Keratinocyte (primary cell): ENCODE results near the gene CRLF3.

Experiments used
- EZH2 ChIP-seq: IDR thresholded peaks from one replicate; pipeline ENCODE4 v1.6.1; 2012; ENCODE audit warnings: inconsistent platforms, mild to moderate bottlenecking, low read length, moderate library complexity
- TF ChIP-seq, protein P1 (sequence below), 3 experiments: IDR thresholded peaks in 1 of 3; conservative IDR thresholded peaks in 1 of 3; optimal IDR thresholded peaks in 1 of 3; 2 replicates in 2 of 3; 3 replicates in 1 of 3; pipeline versions ENCODE3 to v1.5.1; 2011; ENCODE audit warnings: low read length in 3 of 3, mild to moderate bottlenecking in 3 of 3, moderate library complexity in 2 of 3, control low read depth in 1 of 3, inconsistent platforms in 1 of 3; ENCODE audit not compliant: insufficient read depth in 2 of 3; ENCODE audit errors: extremely low read depth in 1 of 3

DNA sequence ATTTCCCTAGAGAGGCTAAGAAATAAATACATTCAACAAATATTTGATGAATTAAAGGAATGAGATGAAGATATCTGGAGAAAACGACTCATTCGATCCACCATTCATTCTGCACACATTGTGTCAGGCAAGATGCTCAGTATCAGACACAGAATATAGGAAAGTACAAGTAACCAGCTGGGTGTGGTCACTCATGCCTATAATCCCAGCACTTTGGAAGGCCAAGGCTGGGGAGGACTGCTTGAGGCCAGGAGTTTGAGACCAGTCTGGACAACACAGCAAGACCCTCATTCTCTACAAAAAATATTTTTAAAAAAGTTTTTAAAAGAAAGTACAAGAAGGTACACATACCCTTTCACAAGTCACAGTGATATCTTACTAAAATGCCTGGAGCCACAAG lies 42.3 kb downstream of the CRLF3 start:
- TF ChIP-seq, protein P1, sequence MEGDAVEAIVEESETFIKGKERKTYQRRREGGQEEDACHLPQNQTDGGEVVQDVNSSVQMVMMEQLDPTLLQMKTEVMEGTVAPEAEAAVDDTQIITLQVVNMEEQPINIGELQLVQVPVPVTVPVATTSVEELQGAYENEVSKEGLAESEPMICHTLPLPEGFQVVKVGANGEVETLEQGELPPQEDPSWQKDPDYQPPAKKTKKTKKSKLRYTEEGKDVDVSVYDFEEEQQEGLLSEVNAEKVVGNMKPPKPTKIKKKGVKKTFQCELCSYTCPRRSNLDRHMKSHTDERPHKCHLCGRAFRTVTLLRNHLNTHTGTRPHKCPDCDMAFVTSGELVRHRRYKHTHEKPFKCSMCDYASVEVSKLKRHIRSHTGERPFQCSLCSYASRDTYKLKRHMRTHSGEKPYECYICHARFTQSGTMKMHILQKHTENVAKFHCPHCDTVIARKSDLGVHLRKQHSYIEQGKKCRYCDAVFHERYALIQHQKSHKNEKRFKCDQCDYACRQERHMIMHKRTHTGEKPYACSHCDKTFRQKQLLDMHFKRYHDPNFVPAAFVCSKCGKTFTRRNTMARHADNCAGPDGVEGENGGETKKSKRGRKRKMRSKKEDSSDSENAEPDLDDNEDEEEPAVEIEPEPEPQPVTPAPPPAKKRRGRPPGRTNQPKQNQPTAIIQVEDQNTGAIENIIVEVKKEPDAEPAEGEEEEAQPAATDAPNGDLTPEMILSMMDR (optimal IDR thresholded peaks at IDR 0.05 in 1 of 3, IDR thresholded peaks at IDR 0.05 in 1 of 3, conservative IDR thresholded peaks at IDR 0.05 in 1 of 3; ENCODE audit: extremely low read depth in 1 of 3, insufficient read depth in 2 of 3, low read length in 3 of 3): no peak
- no peak for TF ChIP-seq EZH2
